LoVo (cell line): ENCODE data around the gene CBFA2T2.
"Not testable (repeated sequence)": the region's sequence is repeated elsewhere in the genome, so short reads cannot be mapped to it uniquely, and the experiment has no call there.

ENCODE experiments used
- DNase-seq: peaks from one replicate; pipeline ENCODE4 v3.0.0-alpha.2; 2016; ENCODE audit warnings: low spot score

The CBFA2T2 gene

DNA sequence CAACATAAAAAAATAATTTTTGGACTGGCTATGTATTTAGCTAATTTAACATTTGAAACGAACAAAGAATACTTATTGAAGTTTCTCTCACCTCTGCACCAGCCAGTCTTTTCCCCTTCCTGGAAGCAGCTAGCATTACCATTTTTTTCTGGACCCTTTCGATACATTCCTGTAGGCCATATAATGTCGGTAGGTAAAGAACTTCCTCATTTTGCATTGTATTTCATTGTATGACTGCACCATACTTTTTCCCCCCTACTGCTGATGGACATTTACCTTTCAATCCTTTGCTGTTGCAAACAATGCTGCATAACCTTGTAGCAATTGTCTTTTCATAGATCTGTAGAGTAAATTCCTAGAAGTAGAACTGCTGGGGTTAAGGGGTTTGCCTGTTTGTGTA, 17.6 kb downstream of the CBFA2T2 start:
- no peak for DNase-seq

- DNase-seq: not testable (repeated sequence)
These were observed 18.1 kb downstream of the CBFA2T2 start for GRCh38 chr20:33508015-33508414.

DNA sequence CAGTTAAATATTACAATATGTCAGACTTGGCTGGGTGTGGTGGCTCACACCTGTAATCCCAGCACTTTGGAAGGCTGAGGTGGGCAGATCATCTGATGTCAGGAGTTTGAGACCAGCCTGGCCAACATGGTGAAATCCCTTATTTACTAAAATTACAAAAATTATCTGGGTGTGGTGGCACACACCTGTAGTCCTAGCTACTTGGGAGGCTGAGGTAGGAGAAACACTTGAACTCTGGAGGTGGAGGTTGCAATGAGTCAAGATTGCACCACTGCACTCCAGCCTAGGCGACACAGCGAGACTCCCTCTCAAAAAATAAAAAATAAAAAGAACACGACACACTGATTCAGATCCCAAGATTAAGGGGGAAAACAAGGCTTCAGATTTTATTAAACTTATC, 19.2 kb downstream of the CBFA2T2 start:
- DNase-seq: not testable (repeated sequence)

- DNase-seq: not testable (repeated sequence)
These were observed 22.0 kb downstream of the CBFA2T2 start for GRCh38 chr20:33511876-33512275.

DNA sequence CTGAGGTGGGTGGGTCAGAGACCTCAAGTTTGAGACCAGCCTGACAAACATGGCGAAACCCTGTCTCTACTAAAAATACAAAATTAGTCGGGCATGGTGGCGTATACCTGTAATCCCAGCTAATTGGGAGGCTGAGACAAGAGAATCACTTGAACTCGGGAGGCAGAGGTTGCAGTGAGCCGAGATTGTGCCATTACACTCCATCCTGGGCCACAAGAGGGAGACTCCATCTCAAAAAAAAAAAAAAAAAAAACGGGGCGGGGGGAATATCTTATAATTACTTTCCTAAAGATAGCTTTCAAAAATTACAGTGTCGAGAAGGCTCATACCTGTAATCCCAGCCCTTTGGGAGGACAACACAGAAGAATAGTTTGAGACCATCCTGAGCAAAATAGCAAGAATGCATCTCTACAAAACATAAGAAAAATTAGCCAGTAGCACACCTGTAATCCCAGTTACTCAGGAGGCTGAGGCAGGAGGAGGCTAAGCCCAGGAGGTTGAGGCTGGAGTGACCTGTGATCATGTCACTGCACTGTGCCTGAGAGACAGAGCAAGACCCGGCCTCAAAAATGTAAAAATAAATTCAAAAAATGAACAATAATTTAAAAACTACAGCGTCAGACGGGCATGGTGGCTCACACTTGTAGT, 25.8 kb downstream of the CBFA2T2 start:
- no peak for DNase-seq

GRCh38 chr20:33516882-33517281, 27.0 kb downstream of the CBFA2T2 start:
- DNase-seq: no peak

GRCh38 chr20:33518071-33518470, 28.2 kb downstream of the CBFA2T2 start:
- no peak for DNase-seq

- DNase-seq: no peak
These were observed 31.6 kb downstream of the CBFA2T2 start for GRCh38 chr20:33521461-33521860.

DNA sequence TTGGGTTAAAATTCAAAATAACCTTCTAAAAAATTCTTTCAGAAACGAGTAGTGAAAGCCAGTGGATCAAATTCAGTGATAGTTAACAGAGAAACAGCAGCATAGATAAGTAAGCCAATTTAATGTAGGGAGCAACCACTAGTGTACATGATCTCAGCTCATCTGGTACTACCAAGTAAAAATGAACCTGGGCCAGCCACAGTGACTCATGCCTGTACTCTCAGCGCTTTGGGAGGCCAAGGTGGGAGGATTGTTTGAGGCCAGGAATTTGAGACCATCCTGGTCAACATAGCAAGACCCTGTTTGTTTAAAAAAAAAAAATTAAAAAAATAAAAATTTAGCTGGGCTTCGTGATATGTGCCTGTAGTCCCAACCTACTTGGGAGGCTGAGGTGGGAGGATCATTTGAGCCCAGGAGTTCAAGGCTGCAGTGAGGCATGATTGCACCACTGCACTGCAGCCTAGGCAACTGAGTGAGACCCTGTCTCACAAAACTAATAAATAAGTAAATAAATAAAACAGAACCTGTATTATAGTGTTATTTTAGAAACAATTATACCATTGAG, 32.4 kb downstream of the CBFA2T2 start:
- DNase-seq: no peak

DNA sequence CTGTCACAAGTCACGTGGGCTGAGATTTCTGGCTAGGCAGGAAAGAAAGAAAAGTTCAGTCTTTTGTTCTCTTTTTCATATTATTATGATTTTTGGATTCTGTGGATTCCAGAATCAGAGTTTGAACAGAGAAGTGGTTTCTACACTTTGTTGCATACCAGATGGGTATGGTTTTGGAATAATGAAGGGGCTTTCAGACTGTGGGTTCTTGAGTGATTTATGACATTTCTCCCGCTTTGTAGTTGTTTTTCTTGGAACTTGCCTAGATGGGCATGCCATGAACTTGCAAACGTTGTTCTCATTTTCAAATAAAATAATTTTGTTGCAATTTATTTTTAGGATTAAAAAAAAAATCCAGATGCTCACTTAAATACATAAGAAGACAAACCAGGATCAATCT, 34.4 kb downstream of the CBFA2T2 start:
- no peak for DNase-seq

GRCh38 chr20:33526769-33527168, 36.9 kb downstream of the CBFA2T2 start:
- DNase-seq: no peak

- DNase-seq: no peak
These were observed 41.4 kb downstream of the CBFA2T2 start for GRCh38 chr20:33531047-33531877.

DNA sequence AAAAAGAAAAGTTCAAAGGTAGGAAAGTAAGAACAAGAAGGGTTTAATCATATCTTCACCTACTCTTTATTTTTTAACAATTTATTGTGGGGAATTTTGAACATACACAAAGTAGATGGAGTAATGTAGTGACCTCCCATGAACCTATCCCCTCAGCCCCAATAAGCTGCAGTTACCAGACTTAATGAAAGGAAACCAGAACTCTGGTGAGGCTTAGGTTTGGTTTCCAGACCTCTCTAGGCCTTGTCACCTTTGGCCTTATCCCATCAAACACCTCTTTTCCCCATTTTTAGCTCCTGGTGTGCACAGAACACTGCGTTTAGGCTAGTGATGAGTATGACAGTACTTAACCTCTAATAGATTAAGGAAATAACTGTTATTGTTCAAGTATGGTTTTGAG, 42.0 kb downstream of the CBFA2T2 start:
- DNase-seq: no peak

DNA sequence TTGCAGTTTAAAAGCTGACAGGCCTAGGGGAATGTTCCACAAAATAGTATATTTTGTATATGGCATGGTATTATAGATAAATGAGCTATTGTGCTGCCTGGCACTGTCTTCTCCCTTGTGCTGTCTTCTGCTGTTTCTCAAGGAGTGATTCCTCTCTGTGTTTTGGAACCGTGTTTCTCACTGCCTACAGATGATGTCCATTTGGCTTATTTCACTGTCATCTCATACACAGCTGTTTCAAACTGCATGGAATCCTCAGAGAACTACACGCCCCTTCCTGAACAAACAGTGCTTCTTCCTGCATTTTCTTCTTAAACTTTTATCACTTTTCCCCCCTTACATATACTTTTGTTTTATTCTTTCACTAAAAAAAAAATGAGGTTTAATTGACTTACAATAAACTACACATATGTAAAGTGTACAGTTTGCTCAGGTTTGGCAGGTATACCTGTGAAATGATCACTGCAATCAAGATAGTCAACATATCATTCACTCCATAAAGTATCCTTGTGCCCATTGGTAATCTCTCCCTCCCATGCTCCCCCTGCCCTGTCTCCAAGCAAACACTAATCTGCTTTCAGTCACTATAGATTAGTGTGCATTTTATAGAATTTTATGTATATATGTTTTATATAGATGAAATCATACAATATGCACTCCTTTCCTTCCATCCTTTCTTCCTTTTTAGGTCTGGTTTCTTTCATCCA, 43.0 kb downstream of the CBFA2T2 start:
- no peak for DNase-seq

DNA sequence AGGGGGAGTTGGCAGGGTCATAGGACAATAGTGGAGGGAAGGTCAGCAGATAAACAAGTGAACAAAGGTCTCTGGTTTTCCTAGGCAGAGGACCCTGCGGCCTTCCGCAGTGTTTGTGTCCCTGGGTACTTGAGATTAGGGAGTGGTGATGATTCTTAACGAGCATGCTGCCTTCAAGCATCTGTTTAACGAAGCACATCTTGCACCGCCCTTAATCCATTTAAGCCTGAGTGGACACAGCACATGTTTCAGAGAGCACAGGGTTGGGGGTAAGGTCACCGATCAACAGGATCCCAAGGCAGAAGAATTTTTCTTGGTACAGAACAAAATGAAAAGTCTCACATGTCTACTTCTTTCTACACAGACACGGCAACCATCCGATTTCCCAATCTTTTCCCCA, 45.8 kb downstream of the CBFA2T2 start:
- not testable (repeated sequence) for DNase-seq

DNA sequence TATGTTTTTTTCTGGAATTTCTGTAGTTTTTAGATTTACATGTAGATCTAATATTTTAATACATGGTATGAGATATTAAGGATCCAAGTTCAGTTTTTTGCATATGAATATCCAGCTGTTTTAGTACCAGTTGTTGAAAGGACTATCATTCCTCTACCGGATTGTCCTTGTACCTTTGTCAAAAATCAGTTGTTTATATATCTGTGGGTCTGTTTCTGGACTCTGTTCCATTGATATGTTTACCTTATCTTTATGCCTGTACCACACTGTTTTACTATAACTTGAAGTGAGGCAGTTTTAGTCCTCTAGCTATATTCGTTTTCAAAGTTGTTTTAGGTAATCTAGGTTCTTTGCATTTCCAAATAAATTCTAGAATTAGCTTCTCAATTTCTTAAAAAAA, 47.7 kb downstream of the CBFA2T2 start:
- no peak for DNase-seq

DNA sequence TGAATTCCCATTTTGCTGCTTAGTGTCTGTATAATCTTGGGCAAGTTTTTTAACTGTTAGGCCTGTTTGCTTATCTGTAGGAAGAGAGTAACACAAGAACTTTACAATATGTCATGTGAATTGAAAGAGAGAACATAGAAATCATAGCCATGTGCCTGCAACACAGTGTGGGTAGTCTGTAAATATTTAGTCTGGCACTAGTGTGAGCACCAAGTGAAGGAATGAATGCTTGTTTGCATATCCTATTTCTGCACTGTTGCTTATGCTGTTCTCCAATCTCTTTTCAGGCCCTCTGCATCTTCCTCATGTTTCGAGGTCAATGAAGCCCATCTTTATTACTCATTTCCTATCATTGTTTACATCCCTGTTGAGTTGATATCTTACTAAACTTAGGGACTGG, 49.2 kb downstream of the CBFA2T2 start:
- DNase-seq: no peak

DNA sequence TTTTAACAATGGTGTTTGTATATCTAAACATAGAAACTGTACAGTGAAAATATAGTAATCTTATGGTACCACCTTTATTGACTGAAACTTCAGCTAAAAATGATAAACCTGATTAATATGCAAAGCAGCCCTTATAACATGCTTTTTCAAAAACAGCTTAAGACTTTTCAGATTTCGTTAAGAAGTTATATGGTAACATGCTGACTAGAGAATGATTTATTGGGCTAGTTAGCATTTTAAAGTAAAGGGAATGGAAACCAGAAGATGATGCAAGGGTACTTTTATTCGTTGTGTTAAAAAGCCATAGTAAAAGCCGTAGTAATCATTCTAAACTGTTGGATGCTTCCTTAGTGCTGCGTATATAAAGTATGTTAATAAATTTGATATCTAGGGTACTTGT, 50.5 kb downstream of the CBFA2T2 start:
- DNase-seq: no peak

DNA sequence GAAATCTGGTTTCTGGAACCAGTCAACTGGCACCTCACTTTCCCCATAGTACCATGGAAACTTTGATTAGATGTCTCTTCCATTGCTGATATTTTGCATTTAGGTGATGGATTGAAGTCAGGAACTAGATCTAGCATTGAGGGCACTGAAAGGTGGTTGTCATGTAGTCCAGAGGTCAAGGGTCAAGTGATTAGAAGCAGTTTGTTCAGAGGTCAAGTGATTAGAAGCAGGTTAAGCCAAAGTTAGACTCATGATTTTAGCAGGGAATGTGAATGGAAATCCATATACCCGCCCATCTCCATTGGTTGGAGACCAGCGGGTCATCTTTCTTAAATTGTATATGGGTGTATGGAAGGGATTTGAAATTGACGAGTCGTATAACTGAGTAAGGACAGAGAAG, 51.2 kb downstream of the CBFA2T2 start:
- DNase-seq: no peak

GRCh38 chr20:33541797-33542196, 51.9 kb downstream of the CBFA2T2 start:
- no peak for DNase-seq

DNA sequence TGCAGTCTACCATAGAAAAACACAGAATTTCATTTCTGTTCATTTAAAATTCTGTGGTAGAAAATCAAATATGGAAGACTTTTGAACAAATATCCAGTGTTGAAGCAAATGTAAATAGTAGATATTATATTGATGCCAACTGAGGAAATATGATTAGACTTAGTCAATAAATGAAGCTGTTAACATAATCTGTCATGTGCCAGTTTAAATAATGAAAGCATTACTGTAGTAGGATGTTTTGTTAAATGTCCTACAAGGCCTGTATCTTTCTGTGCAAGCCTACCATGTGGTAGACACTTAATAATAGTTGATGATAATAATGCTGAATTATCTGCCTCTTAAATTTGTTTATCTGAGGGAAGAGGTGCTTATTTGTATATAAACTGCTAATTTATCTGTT, 55.9 kb downstream of the CBFA2T2 start:
- DNase-seq: no peak

- DNase-seq: no peak
These were observed 59.5 kb downstream of the CBFA2T2 start for GRCh38 chr20:33549229-33549999.
